DOHH2 (cell line): ENCODE results near the gene PLG.

Experiments
- EZH2phosphoT487 ChIP-seq: fragments of 200-600 bp; sonication (generic); IDR thresholded peaks from 2 replicates; pipeline ENCODE4 v1.6.1; 2017; ENCODE audit warnings: borderline replicate concordance, mild to moderate bottlenecking, antibody characterized with exemption, low read length, moderate library complexity, mixed read lengths
- TF ChIP-seq, protein P1 (sequence below): fragments of 200-600 bp; sonication (generic); IDR thresholded peaks from one replicate; pipeline ENCODE4 v1.5.1; 2014; ENCODE audit warnings: antibody characterized with exemption, mild to moderate bottlenecking, low read depth, low read length; ENCODE audit not compliant: poor library complexity, severe bottlenecking

DNA sequence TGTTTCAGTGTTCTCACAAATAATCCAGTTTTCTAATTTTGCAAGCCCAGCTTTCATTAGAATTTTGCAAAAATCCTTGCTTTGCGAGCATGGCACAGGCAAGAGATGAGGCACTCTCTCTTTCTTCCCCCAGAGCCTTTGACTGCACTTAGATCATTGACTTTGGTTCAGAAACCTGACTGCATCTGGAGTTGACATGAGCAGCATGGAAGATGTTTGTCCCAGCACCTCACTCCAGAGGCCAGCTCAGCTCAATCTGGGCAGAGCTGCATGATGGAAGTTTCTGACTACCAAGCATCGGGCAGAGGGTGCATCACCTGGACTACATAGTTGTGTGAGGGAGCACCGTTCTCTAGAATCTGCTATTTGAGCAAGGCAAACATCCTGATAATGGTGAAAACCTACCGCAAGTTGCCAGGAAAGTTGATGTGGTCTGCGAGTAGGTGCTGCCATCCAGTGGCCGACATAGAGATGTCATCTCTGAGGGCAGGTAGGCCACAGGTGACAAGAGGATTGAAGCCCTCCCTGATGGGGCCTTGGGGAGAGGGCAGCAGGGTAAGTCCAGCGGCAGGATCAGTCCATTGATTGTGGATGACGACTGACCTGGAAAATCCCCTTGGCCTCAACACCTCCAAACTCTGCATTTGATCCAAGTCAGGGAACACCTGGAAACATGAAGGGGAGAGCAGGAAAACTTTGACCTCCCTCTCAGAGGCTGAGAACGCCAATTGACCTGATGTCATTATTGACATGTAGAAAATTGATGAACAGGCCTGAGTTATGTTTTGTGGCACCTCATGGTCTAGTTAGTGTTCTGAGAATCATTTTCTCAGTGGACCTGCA, 34.2 kb upstream of the PLG start:
- TF ChIP-seq, protein P1, sequence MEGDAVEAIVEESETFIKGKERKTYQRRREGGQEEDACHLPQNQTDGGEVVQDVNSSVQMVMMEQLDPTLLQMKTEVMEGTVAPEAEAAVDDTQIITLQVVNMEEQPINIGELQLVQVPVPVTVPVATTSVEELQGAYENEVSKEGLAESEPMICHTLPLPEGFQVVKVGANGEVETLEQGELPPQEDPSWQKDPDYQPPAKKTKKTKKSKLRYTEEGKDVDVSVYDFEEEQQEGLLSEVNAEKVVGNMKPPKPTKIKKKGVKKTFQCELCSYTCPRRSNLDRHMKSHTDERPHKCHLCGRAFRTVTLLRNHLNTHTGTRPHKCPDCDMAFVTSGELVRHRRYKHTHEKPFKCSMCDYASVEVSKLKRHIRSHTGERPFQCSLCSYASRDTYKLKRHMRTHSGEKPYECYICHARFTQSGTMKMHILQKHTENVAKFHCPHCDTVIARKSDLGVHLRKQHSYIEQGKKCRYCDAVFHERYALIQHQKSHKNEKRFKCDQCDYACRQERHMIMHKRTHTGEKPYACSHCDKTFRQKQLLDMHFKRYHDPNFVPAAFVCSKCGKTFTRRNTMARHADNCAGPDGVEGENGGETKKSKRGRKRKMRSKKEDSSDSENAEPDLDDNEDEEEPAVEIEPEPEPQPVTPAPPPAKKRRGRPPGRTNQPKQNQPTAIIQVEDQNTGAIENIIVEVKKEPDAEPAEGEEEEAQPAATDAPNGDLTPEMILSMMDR = peak; percentile 84
- no peak for TF ChIP-seq EZH2phosphoT487
